Right lobe of liver (tissue), 6 donors: ENCODE measurements around the gene SUN3. TPM values are rescaled to one million over a fixed set of nuclear protein-coding genes. Genes with fewer than 3 reads are reported as not detected.

Experiments
- ATAC-seq, 4 donors: fragments of 200-7000 bp; cut with Tn5 transposase; one replicate each; pipeline ENCODE4 v1.9.1; 2020; ENCODE audit warnings: mild to moderate bottlenecking in 4 of 4, moderate library complexity in 4 of 4
- DNase-seq, 3 donors: peaks; one replicate each; pipeline ENCODE4 v3.0.0-alpha.2; 2020
- H3K27ac ChIP-seq, 3 donors: fragments of 200-600 bp; one replicate each; pipeline ENCODE4 v1.8.0; 2022
- H3K27me3 ChIP-seq, 2 donors: fragments of 200-600 bp; one replicate each; pipeline ENCODE4 v1.8.0; 2022
- H3K36me3 ChIP-seq, 4 donors: fragments of 200-600 bp; sonication (generic) in 1 of 4; one replicate each; pipeline versions ENCODE4 v1.5.1 to v1.8.0; 2017 to 2022; ENCODE audit warnings: control low read depth in 1 of 4
- H3K4me1 ChIP-seq, 4 donors: fragments of 200-600 bp; sonication (generic) in 1 of 4; one replicate each; pipeline versions ENCODE4 v1.5.1 to v1.8.0; 2017 to 2022; ENCODE audit warnings: control low read depth in 1 of 4
- H3K4me3 ChIP-seq, 3 donors: fragments of 200-600 bp; one replicate each; pipeline ENCODE4 v1.8.0; 2022
- H3K9me3 ChIP-seq, 4 donors: fragments of 200-600 bp; sonication (generic) in 1 of 4; one replicate each; pipeline versions ENCODE4 v1.5.1 to v1.8.0; 2017 to 2022; ENCODE audit warnings: control low read depth in 1 of 4
- CTCF ChIP-seq, 4 donors: fragments of 200-600 bp in 3 of 4; fragments of 450-650 bp in 1 of 4; IDR thresholded peaks; one replicate each; pipeline versions ENCODE4 v1.5.1 to v1.8.0; 2016 to 2022; ENCODE audit warnings: antibody characterized with exemption in 4 of 4, mild to moderate bottlenecking in 2 of 4
- POLR2A ChIP-seq: fragments of 450-650 bp; IDR thresholded peaks from one replicate; pipeline ENCODE4 v1.6.1; 2017; ENCODE audit warnings: antibody characterized with exemption, mild to moderate bottlenecking
- WGBS: methylation state at CpG from one replicate; pipeline ENCODE4 v1.1.6; 2018; ENCODE audit warnings: low coverage, low lambda C conversion rate; ENCODE audit not compliant: insufficient coverage; ENCODE audit errors: missing lambda C conversion rate; 5-methylcytosine and 5-hydroxymethylcytosine counted together
- intact Hi-C, 2 donors: fragments of 100-400 bp; cut with DNase I; formaldehyde crosslinking; loops; one replicate each; pipeline versions ENCODE4 v1.11.2 to v1.14.1; 2022
- total RNA-seq, 6 experiments: library from RNA; depleted of rRNA in 2 of 6; stranded (reverse); fragments of >200 nt in 2 of 6; fragmentation: NEBNext Ultra II Directional in 3 of 6; extraction: Animal tissue kit (Norgen Biotek cat#: 25700) in 3 of 6; gene quantifications; one replicate each; pipeline versions ENCODE4 v1.1.0 to v1.2.4, GENCODE V29; 2016 to 2023
- donor health status: DM: no; HTN: yes; CAD: no.
- donor health status: DM: no; HTN: no; CAD: no.
- donor health status: DM: no; HTN: no; CAD: no.
- donor health status: DM: no; HTN: yes; CAD: no.
- donor health status: DM: no; HTN: yes; CAD: no.

Gene SUN3
- total RNA-seq, 6 experiments from 2014 or later: not detected

GRCh38 chr7:47968847-47969774, 59.8 kb downstream of the SUN3 start:
- Histone ChIP-seq H3K4me3 (no peak overlapping the region), H3K36me3 (peaks cover 0 to 70% (median 22%) of the 10 kb centered on the region in 4 donors), H3K27me3 (no peaks in the 10 kb centered on the region), H3K9me3 (no peaks in the 10 kb centered on the region), H3K27ac (no peak overlapping the region), H3K4me1 (no peaks in the 10 kb centered on the region)
- TF ChIP-seq POLR2A: no peak
- TF ChIP-seq CTCF (IDR thresholded peaks at IDR 0.05): peak; percentile 63 to 77 (median 75)
- ATAC-seq (peak; percentile 70 to 84 (median 74)), DNase-seq (peak in 1 of 3 donors; percentile 59)
- 53% methylated on average over 3 of the region's 5 CpGs for WGBS
- intact Hi-C loops: no loop called here

- intact Hi-C loops: no loop called here
- Histone ChIP-seq H3K4me3 (no peak overlapping the region), H3K36me3 (peaks cover 0 to 70% (median 26%) of the 10 kb centered on the region in 4 donors), H3K4me1 (no peaks in the 10 kb centered on the region), H3K27me3 (no peaks in the 10 kb centered on the region), H3K9me3 (no peaks in the 10 kb centered on the region), H3K27ac (no peak overlapping the region)
- TF ChIP-seq POLR2A: no peak
- no peak for TF ChIP-seq CTCF (IDR thresholded peaks at IDR 0.05)
- WGBS: 80% methylated on average over 2 of the region's 2 CpGs
- DNase-seq (no peak), ATAC-seq (no peak)
These were observed 61.2 kb downstream of the SUN3 start for GRCh38 chr7:47967708-47968107.

- WGBS: 60% methylated on average over 1 of the region's 5 CpGs
- no peak for TF ChIP-seq POLR2A
- no peak for TF ChIP-seq CTCF (IDR thresholded peaks at IDR 0.05)
- DNase-seq (no peak), ATAC-seq (no peak)
- Histone ChIP-seq H3K27ac (no peak overlapping the region), H3K9me3 (no peaks in the 10 kb centered on the region), H3K36me3 (peaks cover 0 to 73% (median 28%) of the 10 kb centered on the region in 4 donors), H3K27me3 (no peaks in the 10 kb centered on the region), H3K4me1 (no peaks in the 10 kb centered on the region), H3K4me3 (no peak overlapping the region)
- intact Hi-C loops: no loop called here
These were observed 61.8 kb downstream of the SUN3 start for GRCh38 chr7:47967123-47967522.

- intact Hi-C loops: no loop called here
- Histone ChIP-seq H3K36me3 (peaks cover 0 to 87% (median 33%) of the 10 kb centered on the region in 4 donors), H3K4me3 (no peak overlapping the region), H3K4me1 (no peaks in the 10 kb centered on the region), H3K27me3 (no peaks in the 10 kb centered on the region), H3K9me3 (no peaks in the 10 kb centered on the region), H3K27ac (no peak overlapping the region)
- no peak for DNase-seq
- ATAC-seq: peak in 1 of 4 donors; percentile 22
- WGBS: no CpG with 5 or more reads among the region's 5 CpGs
- TF ChIP-seq CTCF (IDR thresholded peaks at IDR 0.05): no peak
- no peak for TF ChIP-seq POLR2A
These were observed 63.5 kb downstream of the SUN3 start for GRCh38 chr7:47965456-47965855.
